IPS-18a (cell line): ENCODE measurements around the gene TP53BP2.
"Not testable (repeated sequence)": the region's sequence is repeated elsewhere in the genome, so short reads cannot be mapped to it uniquely, and the experiment has no call there.

Experiments used
- H3K27ac ChIP-seq: one replicate; pipeline ENCODE4 v1.5.1; 2013; ENCODE audit warnings: low read length
- H3K27me3 ChIP-seq: one replicate; pipeline ENCODE4 v1.6.1; 2013; ENCODE audit warnings: mild to moderate bottlenecking, low read length; ENCODE audit not compliant: control insufficient read depth, insufficient read depth
- H3K36me3 ChIP-seq: one replicate; pipeline ENCODE4 v1.6.1; 2013; ENCODE audit warnings: low read depth, low read length; ENCODE audit not compliant: control insufficient read depth
- H3K4me1 ChIP-seq: one replicate; pipeline ENCODE4 v1.6.1; 2013; ENCODE audit warnings: low read depth, low read length; ENCODE audit not compliant: control insufficient read depth
- H3K4me3 ChIP-seq: one replicate; pipeline ENCODE4 v1.5.1; 2013; ENCODE audit warnings: low read length
- H3K9ac ChIP-seq: one replicate; pipeline ENCODE4 v1.6.1; 2013; ENCODE audit warnings: mild to moderate bottlenecking, low read length, moderate library complexity
- H3K9me3 ChIP-seq: one replicate; pipeline ENCODE4 v1.6.1; 2013; ENCODE audit warnings: low read depth, low read length; ENCODE audit not compliant: control insufficient read depth

Gene TP53BP2

GRCh38 chr1:223872308-223872901 lies 26.7 kb upstream of the TP53BP2 start:
- Histone ChIP-seq H3K27me3 (no peaks in the 10 kb centered on the region), H3K9ac (no peak overlapping the region), H3K9me3 (no peaks in the 10 kb centered on the region), H3K4me3 (no peak overlapping the region), H3K4me1 (peaks cover 13% of the 10 kb centered on the region), H3K36me3 (no peaks in the 10 kb centered on the region), H3K27ac (no peak overlapping the region)

DNA sequence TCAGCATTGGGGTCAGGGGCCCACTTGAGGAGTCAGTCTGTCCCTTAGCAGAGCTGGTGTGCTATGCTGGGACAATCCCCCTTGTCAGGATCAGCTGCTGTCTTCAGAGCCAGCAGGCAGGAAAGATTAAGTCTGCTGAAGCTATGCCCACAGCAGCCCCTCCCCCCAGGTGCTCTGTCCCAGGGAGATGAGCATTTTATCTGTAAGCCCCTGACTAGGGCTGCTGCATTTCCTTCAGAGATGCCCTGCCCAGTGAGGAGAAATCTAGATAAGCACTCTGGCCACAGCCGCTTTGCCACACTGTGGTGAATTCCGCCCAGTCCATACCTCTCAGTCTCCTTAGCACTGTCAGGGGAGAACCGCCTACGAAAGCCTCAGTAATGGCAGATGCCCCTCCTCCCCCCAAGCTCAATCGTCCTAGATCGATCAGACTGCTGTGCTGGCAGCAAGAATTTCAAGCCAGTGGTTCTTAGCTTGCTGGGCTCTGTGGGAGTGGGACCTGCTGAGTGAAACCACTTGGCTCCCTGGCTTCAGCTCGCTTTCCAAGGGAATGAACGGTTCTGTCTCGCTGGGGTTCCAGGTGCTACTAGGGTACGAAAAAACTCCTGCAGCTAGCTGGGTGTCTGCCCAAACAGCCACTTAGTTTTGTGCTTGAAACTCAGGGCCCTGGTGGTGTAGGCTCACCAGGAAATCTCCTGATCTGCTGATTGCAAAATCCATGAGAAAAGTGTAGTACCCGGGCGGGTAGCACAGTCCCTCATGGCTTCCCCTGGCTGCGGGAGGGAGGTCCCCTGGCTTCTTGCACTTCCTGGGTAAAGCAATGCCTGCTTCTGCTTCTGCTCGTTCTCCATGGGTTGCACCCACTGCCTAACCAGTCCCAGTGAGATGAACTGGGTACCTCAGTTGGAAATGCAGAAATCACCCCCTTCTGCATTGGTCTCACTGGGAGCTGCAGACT lies 25.1 kb upstream of the TP53BP2 start:
- no peak overlapping the region for H3K9ac ChIP-seq
- H3K4me1 ChIP-seq, result peaks cover 13% of the 10 kb centered on the region
- no peak overlapping the region for H3K4me3 ChIP-seq
- H3K27me3 ChIP-seq, result no peaks in the 10 kb centered on the region
- H3K9me3 ChIP-seq, result no peaks in the 10 kb centered on the region
- no peaks in the 10 kb centered on the region for H3K36me3 ChIP-seq
- H3K27ac ChIP-seq, result no peak overlapping the region

DNA sequence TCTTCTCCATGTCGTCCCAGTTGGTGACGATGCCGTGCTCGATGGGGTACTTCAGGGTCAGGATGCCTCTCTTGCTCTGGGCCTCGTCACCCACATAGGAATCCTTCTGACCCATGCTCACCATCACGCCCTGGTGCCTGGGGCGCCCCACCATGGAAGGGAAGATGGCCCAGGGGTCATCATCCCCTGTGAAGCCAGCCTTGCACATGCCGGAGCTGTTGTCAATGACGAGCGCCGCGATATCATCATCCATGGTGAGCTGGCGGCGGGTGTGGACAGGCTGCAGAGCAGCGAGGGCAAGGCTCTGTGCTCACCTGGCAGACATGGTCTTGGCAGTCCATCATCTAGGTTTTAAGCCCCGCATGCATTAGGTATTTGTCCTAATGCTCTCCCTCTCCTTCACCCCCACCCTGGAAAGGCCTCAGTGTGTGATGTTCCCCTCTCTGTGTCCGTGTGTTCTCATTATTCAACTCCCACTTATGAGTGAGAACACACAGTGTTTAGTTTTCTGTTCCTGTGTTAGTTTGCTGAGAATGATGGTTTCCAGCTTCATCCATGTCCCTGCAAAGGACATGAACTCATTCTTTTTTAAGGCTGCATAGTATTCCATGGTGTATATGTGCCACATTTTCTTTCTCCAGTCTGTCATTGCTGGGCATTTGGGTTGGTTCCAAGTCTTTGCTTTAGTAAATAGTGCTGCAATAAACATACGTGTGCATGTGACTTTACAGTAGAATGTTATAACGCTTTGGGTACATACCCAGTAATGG lies 19.0 kb upstream of the TP53BP2 start:
- not testable (repeated sequence) for H3K27ac ChIP-seq, H3K9ac ChIP-seq, H3K4me1 ChIP-seq, H3K4me3 ChIP-seq, H3K9me3 ChIP-seq, H3K36me3 ChIP-seq, H3K27me3 ChIP-seq

DNA sequence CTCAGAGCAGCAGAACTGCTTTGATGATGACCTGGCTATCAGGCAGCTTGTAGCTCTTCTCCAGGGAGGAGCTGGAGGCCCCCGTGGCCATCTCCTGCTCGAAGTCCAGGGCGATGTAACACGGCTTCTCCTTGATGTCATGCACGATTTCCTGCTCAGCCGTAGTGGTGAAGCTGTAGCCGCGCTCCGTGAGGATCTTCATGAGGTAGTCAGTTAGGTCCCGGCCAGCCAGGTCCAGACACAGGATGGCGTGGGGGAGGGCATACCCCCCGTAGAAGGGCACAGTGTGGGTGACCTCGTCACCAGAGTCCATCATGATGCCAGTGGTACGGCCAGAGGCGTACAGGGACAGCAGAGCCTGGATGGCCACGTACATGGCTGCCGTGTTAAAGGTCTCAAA lies 18.3 kb upstream of the TP53BP2 start:
- no peaks in the 10 kb centered on the region for H3K4me1 ChIP-seq
- no peak overlapping the region for H3K27ac ChIP-seq
- no peak overlapping the region for H3K4me3 ChIP-seq
- no peaks in the 10 kb centered on the region for H3K9me3 ChIP-seq
- no peaks in the 10 kb centered on the region for H3K27me3 ChIP-seq
- no peak overlapping the region for H3K9ac ChIP-seq
- H3K36me3 ChIP-seq, result no peaks in the 10 kb centered on the region

DNA sequence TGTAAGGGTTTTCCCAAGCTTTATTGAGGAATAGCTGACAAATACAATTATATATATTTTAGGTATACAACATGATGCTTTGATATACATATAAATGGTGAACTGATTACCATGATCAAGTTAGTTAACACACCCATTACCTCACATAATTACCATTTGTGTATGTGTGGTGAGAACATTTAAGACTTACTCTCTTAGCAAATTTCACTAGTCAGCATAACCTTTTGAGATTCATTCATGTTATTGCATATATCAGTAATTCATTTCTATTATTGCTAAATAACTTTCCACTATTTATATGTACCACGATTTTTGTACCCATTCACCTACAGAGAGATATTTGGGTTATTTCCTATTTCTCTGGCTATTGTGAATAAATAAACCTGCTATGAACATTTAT lies 16.2 kb upstream of the TP53BP2 start:
- Histone ChIP-seq H3K9ac (no peak overlapping the region), H3K9me3 (no peaks in the 10 kb centered on the region), H3K27me3 (no peaks in the 10 kb centered on the region), H3K4me3 (no peak overlapping the region), H3K27ac (no peak overlapping the region), H3K36me3 (no peaks in the 10 kb centered on the region), H3K4me1 (no peaks in the 10 kb centered on the region)

GRCh38 chr1:223860051-223860622 lies 14.4 kb upstream of the TP53BP2 start:
- Histone ChIP-seq H3K36me3 (no peaks in the 10 kb centered on the region), H3K4me3 (no peak overlapping the region), H3K27me3 (no peaks in the 10 kb centered on the region), H3K27ac (no peak overlapping the region), H3K4me1 (no peaks in the 10 kb centered on the region), H3K9me3 (no peaks in the 10 kb centered on the region), H3K9ac (no peak overlapping the region)

DNA sequence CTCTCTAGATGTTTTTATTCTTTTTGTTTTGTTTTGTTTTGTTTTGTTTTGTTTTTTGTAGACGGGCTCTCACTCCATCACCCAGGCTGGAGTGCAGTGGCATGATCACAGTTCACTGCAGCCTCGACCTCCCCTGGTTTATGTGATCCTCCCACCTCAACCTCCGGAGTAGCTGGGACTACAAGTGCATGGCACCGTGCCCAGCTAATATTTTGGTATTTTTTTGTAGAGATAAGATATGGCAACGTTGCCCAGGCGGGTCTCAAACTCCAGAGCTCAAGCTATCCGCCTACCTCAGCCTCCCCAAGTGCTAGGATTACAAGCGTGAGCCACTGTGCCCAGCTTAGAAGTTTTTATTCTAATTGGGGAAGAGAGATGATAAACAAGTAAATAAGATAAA lies 13.3 kb upstream of the TP53BP2 start:
- Histone ChIP-seq H3K9ac (no peak overlapping the region), H3K9me3 (no peaks in the 10 kb centered on the region), H3K27ac (no peak overlapping the region), H3K4me3 (no peak overlapping the region), H3K36me3 (no peaks in the 10 kb centered on the region), H3K4me1 (no peaks in the 10 kb centered on the region), H3K27me3 (no peaks in the 10 kb centered on the region)

DNA sequence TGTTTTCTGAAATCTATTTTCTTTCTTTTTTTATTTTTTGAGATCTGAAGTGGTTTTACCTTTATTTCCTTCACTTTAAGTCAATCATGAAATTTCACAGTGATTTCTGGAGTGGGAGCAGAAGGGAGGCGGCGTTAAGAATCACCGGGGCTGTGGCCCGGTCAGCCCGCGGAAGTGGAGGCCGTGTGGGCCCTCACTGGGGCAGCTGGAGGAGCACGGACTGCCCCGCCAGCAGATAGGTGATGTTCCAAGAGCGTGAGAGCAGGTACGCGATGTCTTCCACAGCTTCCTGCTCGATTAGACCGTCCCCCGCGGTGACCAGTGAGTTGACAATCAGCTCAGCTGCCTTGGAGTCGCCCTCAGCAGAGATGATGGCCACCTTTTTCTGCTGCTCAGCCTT lies 10.6 kb upstream of the TP53BP2 start:
- Histone ChIP-seq H3K9ac (no peak overlapping the region), H3K9me3 (no peaks in the 10 kb centered on the region), H3K4me3 (no peak overlapping the region), H3K36me3 (no peaks in the 10 kb centered on the region), H3K4me1 (no peaks in the 10 kb centered on the region), H3K27me3 (no peaks in the 10 kb centered on the region), H3K27ac (no peak overlapping the region)

DNA sequence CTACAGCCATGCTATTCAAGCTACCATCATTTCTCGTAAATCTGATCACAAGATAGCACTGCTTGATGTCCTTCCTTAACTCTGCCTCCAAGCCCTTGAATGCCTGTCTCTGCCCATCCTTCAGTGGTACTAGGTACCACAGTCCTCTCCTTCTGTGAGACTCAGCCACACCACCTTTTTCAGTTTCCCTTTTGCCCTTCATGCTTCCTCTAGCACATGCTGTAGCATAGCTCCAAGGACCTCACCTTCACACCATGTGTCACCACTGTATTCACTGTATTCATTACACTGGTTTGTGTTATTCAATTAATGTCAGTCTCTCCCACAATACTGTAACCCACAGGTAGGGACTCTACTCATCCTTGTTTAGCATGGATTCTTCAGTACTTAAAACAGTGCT lies 8.0 kb upstream of the TP53BP2 start:
- Histone ChIP-seq H3K27me3 (no peaks in the 10 kb centered on the region), H3K4me3 (no peak overlapping the region), H3K4me1 (no peaks in the 10 kb centered on the region), H3K9me3 (no peaks in the 10 kb centered on the region), H3K36me3 (no peaks in the 10 kb centered on the region), H3K27ac (no peak overlapping the region), H3K9ac (no peak overlapping the region)

GRCh38 chr1:223853275-223853674 lies 7.5 kb upstream of the TP53BP2 start:
- Histone ChIP-seq H3K27me3 (no peaks in the 10 kb centered on the region), H3K4me1 (no peaks in the 10 kb centered on the region), H3K27ac (no peak overlapping the region), H3K36me3 (no peaks in the 10 kb centered on the region), H3K4me3 (no peak overlapping the region), H3K9ac (no peak overlapping the region), H3K9me3 (no peaks in the 10 kb centered on the region)

DNA sequence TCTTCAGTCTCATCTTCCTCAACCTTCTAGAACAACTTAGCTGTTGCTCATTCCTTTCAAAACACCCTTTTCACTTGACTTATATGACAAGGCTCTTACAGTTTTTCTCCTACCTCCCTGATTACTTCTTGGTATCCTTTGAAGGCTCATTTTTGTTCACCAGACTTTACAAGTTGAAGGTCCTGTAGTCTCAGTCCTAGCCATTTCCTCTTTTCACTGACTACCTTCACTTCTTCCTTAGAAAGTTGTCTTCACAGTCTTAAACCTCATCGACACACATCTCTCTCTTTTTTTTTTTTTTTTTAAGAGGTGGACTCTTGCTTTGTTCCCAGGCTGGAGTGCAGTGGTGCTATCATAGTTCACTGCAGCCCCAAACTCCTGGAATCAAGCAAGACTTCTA lies 6.6 kb upstream of the TP53BP2 start:
- Histone ChIP-seq H3K27me3 (no peaks in the 10 kb centered on the region), H3K4me3 (no peak overlapping the region), H3K27ac (no peak overlapping the region), H3K9ac (no peak overlapping the region), H3K4me1 (no peaks in the 10 kb centered on the region), H3K36me3 (no peaks in the 10 kb centered on the region), H3K9me3 (no peaks in the 10 kb centered on the region)
